Sigmoid colon (tissue), 7 donors: Measurements from ENCODE around the gene LRRC28. TPM values are rescaled to one million over a fixed set of nuclear protein-coding genes. Genes with fewer than 3 reads are reported as not detected.

Experiments
- DNase-seq: peaks from one replicate; pipeline ENCODE4 v3.0.0-alpha.2; 2019
- H3K27ac ChIP-seq, 4 donors: fragments of 200-600 bp; sonication (generic); one replicate each; pipeline ENCODE4 v1.5.1; 2016 to 2019; ENCODE audit warnings: mild to moderate bottlenecking in 1 of 4
- H3K27me3 ChIP-seq, 3 donors: fragments of 200-600 bp; sonication (generic); one replicate each; pipeline ENCODE4 v1.5.1; 2019; ENCODE audit warnings: mild to moderate bottlenecking in 1 of 3
- H3K36me3 ChIP-seq, 4 donors: fragments of 200-600 bp; sonication (generic); one replicate each; pipeline ENCODE4 v1.5.1; 2016 to 2019
- H3K4me1 ChIP-seq, 4 donors: fragments of 200-600 bp; sonication (generic); one replicate each; pipeline ENCODE4 v1.5.1; 2017 to 2019
- H3K4me3 ChIP-seq, 4 donors: fragments of 200-600 bp; sonication (generic); one replicate each; pipeline ENCODE4 v1.5.1; 2017 to 2019; ENCODE audit warnings: mild to moderate bottlenecking in 2 of 4, moderate library complexity in 1 of 4
- H3K9me3 ChIP-seq, 4 donors: fragments of 200-600 bp in 3 of 4; sonication (generic) in 3 of 4; one replicate each; pipeline versions ENCODE4 v1.5.1 to v1.6.1; 2013 to 2019
- CTCF ChIP-seq, 4 experiments: fragments of 450-650 bp in 3 of 4; fragments of 200-600 bp in 1 of 4; IDR thresholded peaks; one replicate each; pipeline ENCODE4 v1.5.1; 2016 to 2019; ENCODE audit warnings: antibody characterized with exemption in 4 of 4, mild to moderate bottlenecking in 3 of 4, moderate library complexity in 2 of 4
- EP300 ChIP-seq, 4 donors: sonication (generic); formaldehyde crosslinking; IDR thresholded peaks; one replicate each; pipeline ENCODE4 v1.6.1; 2017; ENCODE audit warnings: antibody characterized with exemption in 4 of 4
- POLR2A ChIP-seq, 2 donors: fragments of 450-650 bp; IDR thresholded peaks; one replicate each; pipeline ENCODE4 v1.6.1; 2016; ENCODE audit warnings: antibody characterized with exemption in 2 of 2, mild to moderate bottlenecking in 2 of 2, moderate library complexity in 2 of 2
- POLR2AphosphoS5 ChIP-seq, 4 donors: sonication (generic); formaldehyde crosslinking; IDR thresholded peaks; one replicate each; pipeline ENCODE4 v1.6.1; 2017; ENCODE audit warnings: antibody characterized with exemption in 4 of 4
- WGBS, 2 donors: extraction: QIAGEN DNeasy Blood & Tissue Kit; methylation state at CpG; one replicate each; pipeline ENCODE4 v1.1.7; 2013; 5-methylcytosine and 5-hydroxymethylcytosine counted together
- intact Hi-C: fragments of 100-400 bp; cut with DNase I; formaldehyde crosslinking; loops from one replicate; pipeline ENCODE4 v1.15.1; 2023
- polyA plus RNA-seq, 3 donors: library from polyadenylated mRNA; stranded (reverse); fragments of 200-250 nt; gene quantifications; one replicate each; pipeline ENCODE4 v1.2.3, GENCODE V29; 2013
- total RNA-seq, 4 donors: library from RNA; depleted of rRNA; stranded (reverse); fragments of >200 nt; gene quantifications; one replicate each; pipeline ENCODE4 v1.1.0, GENCODE V29; 2016
- donor health status: healthy with polysubstance abuse.
- donor health status: Bipolar disorder and iron deficiency.
- donor health status: healthy.

The LRRC28 gene
- total and polyA plus RNA-seq, 7 donors: 13.6 to 52.3 (median 24.4) TPM

DNA sequence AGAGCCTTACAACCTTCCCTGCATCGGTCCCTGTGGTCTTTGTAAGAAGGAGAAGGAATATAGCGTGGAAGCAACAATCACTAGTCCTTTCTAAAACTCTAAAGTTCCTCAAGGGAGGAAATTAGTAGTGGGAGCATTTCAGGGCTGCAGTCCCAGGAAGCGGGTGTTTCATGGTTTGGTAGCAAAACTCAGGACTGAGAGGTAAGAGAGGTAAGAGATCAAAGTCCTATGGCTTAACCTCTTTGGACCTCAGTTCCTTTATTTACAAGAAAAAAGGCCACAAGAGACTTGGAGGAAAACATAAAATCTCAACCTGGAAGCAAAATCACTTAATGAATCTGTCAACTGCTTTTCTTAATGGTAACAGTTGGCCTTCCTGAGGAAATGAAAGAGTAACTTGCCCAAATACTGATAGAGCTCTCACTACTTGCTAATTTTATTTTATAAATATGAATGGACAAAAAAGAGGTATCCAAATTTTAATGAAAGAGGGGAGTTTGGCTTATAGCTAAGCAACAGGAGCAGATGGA is 14.3 kb downstream of the LRRC28 start:
- DNase-seq: no peak
- intact Hi-C loops: no loop called here

DNA sequence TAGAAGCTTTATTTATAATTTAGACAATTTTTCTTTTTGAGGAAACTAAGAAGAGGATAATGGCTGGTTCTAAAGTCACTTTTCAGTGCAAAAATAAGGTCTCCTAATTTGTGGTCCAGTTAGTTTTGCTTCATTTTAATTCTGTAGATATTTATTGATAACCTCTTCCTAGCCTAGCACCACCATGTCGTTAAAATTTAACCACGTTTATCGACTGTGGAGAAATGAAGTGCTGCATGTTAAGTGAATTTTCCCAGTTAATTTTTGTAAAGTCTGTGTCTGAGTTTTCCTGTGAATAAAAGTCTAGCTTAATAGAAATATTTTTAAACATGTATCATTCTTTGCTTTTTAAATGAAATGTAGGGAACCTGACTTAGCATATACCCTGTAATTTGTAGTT is 16.7 kb downstream of the LRRC28 start:
- DNase-seq: no peak
- no peaks in the 10 kb centered on the region for H3K36me3 ChIP-seq
- H3K9me3 ChIP-seq: no peaks in the 10 kb centered on the region
- H3K4me1 ChIP-seq: peaks cover 0 to under 1% (median 0%) of the 10 kb centered on the region in 4 donors
- H3K27ac ChIP-seq: no peak overlapping the region
- intact Hi-C loops: no loop called here
- 33 to 75% methylated on average over 3 of the region's 3 CpGs for WGBS, 2 donors
- H3K27me3 ChIP-seq: no peaks in the 10 kb centered on the region
- TF ChIP-seq POLR2A (IDR thresholded peaks at IDR 0.05): no peak
- no peak for TF ChIP-seq CTCF (IDR thresholded peaks at IDR 0.05)
- no peak overlapping the region for H3K4me3 ChIP-seq

More for the DNA sequence above, 14.3 kb downstream of the LRRC28 start:
- no peaks in the 10 kb centered on the region for H3K9me3 ChIP-seq
- H3K27ac ChIP-seq: no peak overlapping the region
- no peak overlapping the region for H3K4me3 ChIP-seq
- H3K27me3 ChIP-seq: no peaks in the 10 kb centered on the region
- H3K36me3 ChIP-seq: no peaks in the 10 kb centered on the region
- H3K4me1 ChIP-seq: no peaks in the 10 kb centered on the region
- 89 to 93% methylated on average over 3 of the region's 3 CpGs for WGBS, 2 donors
- TF ChIP-seq EP300 (IDR thresholded peaks at IDR 0.05): no peak

GRCh38 chr15:99268431-99268830 is 17.1 kb downstream of the LRRC28 start:
- no peak for DNase-seq
- Histone ChIP-seq H3K4me1 (peaks cover 0 to 4% (median 0%) of the 10 kb centered on the region in 4 donors), H3K9me3 (no peaks in the 10 kb centered on the region), H3K4me3 (no peak overlapping the region), H3K27ac (no peak overlapping the region), H3K27me3 (no peaks in the 10 kb centered on the region), H3K36me3 (no peaks in the 10 kb centered on the region)
- TF ChIP-seq POLR2AphosphoS5 (IDR thresholded peaks at IDR 0.05) (no peak), POLR2A (IDR thresholded peaks at IDR 0.05) (no peak), EP300 (IDR thresholded peaks at IDR 0.05) (no peak), CTCF (IDR thresholded peaks at IDR 0.05) (no peak)
- intact Hi-C loops: no loop called here
- 24 to 70% methylated on average over 5 of the region's 5 CpGs for WGBS, 2 donors

DNA sequence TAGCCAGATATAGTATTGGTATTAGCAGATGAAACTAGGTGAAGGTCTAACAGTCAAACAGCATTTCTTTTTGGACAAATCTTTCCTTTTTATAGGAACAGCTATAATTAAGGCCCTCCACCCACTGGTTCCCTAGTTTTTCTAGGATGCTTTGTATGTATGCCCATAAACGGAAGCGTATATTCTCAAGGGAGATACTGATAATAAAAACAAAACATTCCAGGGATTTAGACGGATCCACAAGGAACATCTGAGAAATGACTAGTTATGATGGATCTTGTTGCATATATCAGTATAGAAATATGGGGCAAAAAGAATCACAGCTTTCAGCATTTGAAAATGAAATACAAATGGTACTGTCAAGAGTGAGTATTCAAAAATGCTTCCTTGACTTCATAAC is 22.5 kb downstream of the LRRC28 start:
- WGBS, 2 donors: 79 to 81% methylated on average over 3 of the region's 3 CpGs
- no peak overlapping the region for H3K27ac ChIP-seq
- H3K4me1 ChIP-seq: peaks cover 0 to 4% (median 0%) of the 10 kb centered on the region in 4 donors
- TF ChIP-seq CTCF (IDR thresholded peaks at IDR 0.05): no peak
- TF ChIP-seq POLR2A (IDR thresholded peaks at IDR 0.05): no peak
- no peak for TF ChIP-seq EP300 (IDR thresholded peaks at IDR 0.05)
- TF ChIP-seq POLR2AphosphoS5 (IDR thresholded peaks at IDR 0.05): no peak
- intact Hi-C loops: loop anchor here (5.0 to 10.0 kb wide), 3 partner anchors 434 to 484 kb away; partner anchors contain the start of gene LYSMD4
- no peaks in the 10 kb centered on the region for H3K36me3 ChIP-seq
- H3K9me3 ChIP-seq: no peaks in the 10 kb centered on the region
- no peak for DNase-seq
- no peaks in the 10 kb centered on the region for H3K27me3 ChIP-seq
- H3K4me3 ChIP-seq: no peak overlapping the region

GRCh38 chr15:99275061-99275460 is 23.8 kb downstream of the LRRC28 start:
- H3K27me3 ChIP-seq: no peaks in the 10 kb centered on the region
- no peak overlapping the region for H3K27ac ChIP-seq
- no peaks in the 10 kb centered on the region for H3K9me3 ChIP-seq
- H3K36me3 ChIP-seq: no peaks in the 10 kb centered on the region
- TF ChIP-seq POLR2A (IDR thresholded peaks at IDR 0.05): no peak
- TF ChIP-seq EP300 (IDR thresholded peaks at IDR 0.05): no peak
- TF ChIP-seq CTCF (IDR thresholded peaks at IDR 0.05): no peak
- no peak for TF ChIP-seq POLR2AphosphoS5 (IDR thresholded peaks at IDR 0.05)
- 96 to 98% methylated on average over 2 of the region's 2 CpGs for WGBS, 2 donors
- no peak overlapping the region for H3K4me3 ChIP-seq
- peaks cover 0 to 4% (median 0%) of the 10 kb centered on the region in 4 donors for H3K4me1 ChIP-seq
- intact Hi-C loops: loop anchor here (10.0 kb wide), 1 partner anchor 460 kb away; the partner anchor contains the start of gene LYSMD4
- no peak for DNase-seq
